PFSK-1 (cell line): ENCODE measurements around the gene MAN1A2.

Experiments
- FOXP2 ChIP-seq: optimal IDR thresholded peaks from 2 replicates; pipeline ENCODE3; 2011; ENCODE audit warnings: borderline replicate concordance, control low read depth, inconsistent platforms; ENCODE audit not compliant: insufficient read depth; ENCODE audit errors: extremely low read length, extremely low read depth
- POLR2AphosphoS5 ChIP-seq: IDR thresholded peaks from 2 replicates; pipeline ENCODE4 v1.6.1; 2012; ENCODE audit warnings: low read depth, mild to moderate bottlenecking, control low read depth, low read length, moderate library complexity
- REST ChIP-seq, 2 experiments: IDR thresholded peaks; 2 replicates each; pipeline versions ENCODE4 v1.6.1 to v1.8.0; 2011 to 2012; ENCODE audit warnings: low read depth in 2 of 2, low read length in 2 of 2, control low read depth in 1 of 2, inconsistent platforms in 1 of 2, mild to moderate bottlenecking in 1 of 2, moderate library complexity in 1 of 2; ENCODE audit not compliant: insufficient read depth in 1 of 2
- TAF1 ChIP-seq: IDR thresholded peaks from 2 replicates; pipeline ENCODE4 v1.6.1; 2012; ENCODE audit warnings: low read length, control low read depth, borderline replicate concordance; ENCODE audit not compliant: insufficient read depth

- TF ChIP-seq TAF1 (no peak), REST (IDR thresholded peaks at IDR 0.05; ENCODE audit: insufficient read depth in 1 of 2, low read depth in 2 of 2, low read length in 2 of 2) (no peak), POLR2AphosphoS5 (no peak), FOXP2 (no peak)
These were observed 49.4 kb downstream of the MAN1A2 start for GRCh38 chr1:117416546-117417125.
